HAP-1 (cell line): ENCODE results near the gene RAPGEF4.

ENCODE experiments used
- DNase-seq, 2 experiments: peaks; one replicate each; pipeline ENCODE4 v3.0.0-alpha.2; 2016 to 2020; ENCODE audit warnings: low spot score in 2 of 2
- H3K27me3 ChIP-seq: fragments of 250-450 bp; sonication (Bioruptor Pico); 2 replicates; pipeline ENCODE4 v1.5.1; 2020; ENCODE audit warnings: low read depth, mild to moderate bottlenecking, moderate library complexity
- H3K36me3 ChIP-seq: fragments of 250-450 bp; sonication (Bioruptor Pico); replicated peaks from 2 replicates; pipeline ENCODE4 v1.5.1; 2020; ENCODE audit warnings: mild to moderate bottlenecking
- H3K4me1 ChIP-seq: fragments of 250-450 bp; sonication (Bioruptor Pico); 2 replicates; pipeline ENCODE4 v1.5.1; 2020; ENCODE audit warnings: mild to moderate bottlenecking
- H3K4me3 ChIP-seq: fragments of 250-450 bp; sonication (Bioruptor Pico); 2 replicates; pipeline ENCODE4 v1.5.1; 2020; ENCODE audit warnings: mild to moderate bottlenecking, moderate library complexity
- H3K9me3 ChIP-seq: fragments of 250-450 bp; sonication (Bioruptor Pico); 2 replicates; pipeline ENCODE4 v1.5.1; 2020; ENCODE audit warnings: mild to moderate bottlenecking, moderate library complexity
- in situ Hi-C: fragments of 300-500 bp; cut with MboI; formaldehyde crosslinking; loops from 3 replicates; pipeline ENCODE4 v1.14.3; 2020; ENCODE audit warnings: low sequenced_read_pairs, inconsistent platforms, mixed read lengths

RAPGEF4 gene

GRCh38 chr2:172908275-172908674, 172.6 kb downstream of the RAPGEF4 start:
- Histone ChIP-seq H3K27me3 (no peaks in the 10 kb centered on the region), H3K4me1 (no peaks in the 10 kb centered on the region), H3K4me3 (no peak overlapping the region), H3K9me3 (no peaks in the 10 kb centered on the region), H3K36me3 (no peaks in the 10 kb centered on the region)
- in situ Hi-C loops, result no loop called here
- DNase-seq, result no peak

- no peaks in the 10 kb centered on the region for H3K4me1 ChIP-seq
- no peak overlapping the region for H3K4me3 ChIP-seq
- H3K9me3 ChIP-seq, result no peaks in the 10 kb centered on the region
- no peaks in the 10 kb centered on the region for H3K36me3 ChIP-seq
- H3K27me3 ChIP-seq, result no peaks in the 10 kb centered on the region
- DNase-seq, result no peak
- in situ Hi-C loops, result no loop called here
Measured at GRCh38 chr2:172909454-172909853, 173.8 kb downstream of the RAPGEF4 start.

- in situ Hi-C loops, result no loop called here
- Histone ChIP-seq H3K27me3 (no peaks in the 10 kb centered on the region), H3K36me3 (no peaks in the 10 kb centered on the region), H3K4me1 (no peaks in the 10 kb centered on the region), H3K9me3 (no peaks in the 10 kb centered on the region), H3K4me3 (no peak overlapping the region)
- DNase-seq, result no peak
Measured at GRCh38 chr2:172912266-172912665, 176.6 kb downstream of the RAPGEF4 start.

- in situ Hi-C loops, result no loop called here
- DNase-seq, result no peak
Measured at GRCh38 chr2:172914341-172915008, 178.8 kb downstream of the RAPGEF4 start.

GRCh38 chr2:172917716-172918115, 182.1 kb downstream of the RAPGEF4 start:
- no peak for DNase-seq

More at GRCh38 chr2:172914341-172915008, 178.8 kb downstream of the RAPGEF4 start:
- Histone ChIP-seq H3K27me3 (no peaks in the 10 kb centered on the region), H3K36me3 (no peaks in the 10 kb centered on the region), H3K9me3 (no peaks in the 10 kb centered on the region), H3K4me3 (no peak overlapping the region), H3K4me1 (no peaks in the 10 kb centered on the region)

GRCh38 chr2:172919732-172920131, 184.1 kb downstream of the RAPGEF4 start:
- H3K4me1 ChIP-seq, result no peaks in the 10 kb centered on the region; the same call in 1 of the 2 replicates
- H3K36me3 ChIP-seq, result no peaks in the 10 kb centered on the region
- in situ Hi-C loops, result no loop called here
- DNase-seq, result no peak
- no peaks in the 10 kb centered on the region for H3K9me3 ChIP-seq
- no peaks in the 10 kb centered on the region for H3K27me3 ChIP-seq
- H3K4me3 ChIP-seq, result no peak overlapping the region

More at GRCh38 chr2:172917716-172918115, 182.1 kb downstream of the RAPGEF4 start:
- Histone ChIP-seq H3K4me3 (no peak overlapping the region), H3K9me3 (no peaks in the 10 kb centered on the region), H3K27me3 (no peaks in the 10 kb centered on the region), H3K4me1 (no peaks in the 10 kb centered on the region), H3K36me3 (no peaks in the 10 kb centered on the region)
- in situ Hi-C loops, result no loop called here

- Histone ChIP-seq H3K27me3 (no peaks in the 10 kb centered on the region), H3K4me3 (no peak overlapping the region), H3K36me3 (no peaks in the 10 kb centered on the region), H3K9me3 (no peaks in the 10 kb centered on the region), H3K4me1 (no peaks in the 10 kb centered on the region; the same call in 1 of the 2 replicates)
- in situ Hi-C loops, result no loop called here
- no peak for DNase-seq
Measured at GRCh38 chr2:172921532-172922236, 186.0 kb downstream of the RAPGEF4 start.

GRCh38 chr2:172922306-172922705, 186.7 kb downstream of the RAPGEF4 start:
- H3K4me3 ChIP-seq, result no peak overlapping the region
- no peaks in the 10 kb centered on the region for H3K36me3 ChIP-seq
- in situ Hi-C loops, result no loop called here
- no peaks in the 10 kb centered on the region for H3K27me3 ChIP-seq
- peaks cover 6% of the 10 kb centered on the region for H3K4me1 ChIP-seq
- H3K9me3 ChIP-seq, result no peaks in the 10 kb centered on the region
- no peak for DNase-seq

- Histone ChIP-seq H3K36me3 (no peaks in the 10 kb centered on the region), H3K4me3 (no peak overlapping the region), H3K4me1 (peaks cover 6% of the 10 kb centered on the region), H3K27me3 (no peaks in the 10 kb centered on the region), H3K9me3 (no peaks in the 10 kb centered on the region)
- no peak for DNase-seq
- in situ Hi-C loops, result no loop called here
Measured at GRCh38 chr2:172922815-172923214, 187.2 kb downstream of the RAPGEF4 start.

GRCh38 chr2:172924097-172924660, 188.5 kb downstream of the RAPGEF4 start:
- Histone ChIP-seq H3K4me1 (peaks cover 6% of the 10 kb centered on the region), H3K9me3 (no peaks in the 10 kb centered on the region), H3K27me3 (no peaks in the 10 kb centered on the region), H3K36me3 (no peaks in the 10 kb centered on the region), H3K4me3 (no peak overlapping the region)
- in situ Hi-C loops, result no loop called here
- no peak for DNase-seq

GRCh38 chr2:172925600-172925999, 190.0 kb downstream of the RAPGEF4 start:
- no peak for DNase-seq
- Histone ChIP-seq H3K9me3 (no peaks in the 10 kb centered on the region), H3K36me3 (no peaks in the 10 kb centered on the region), H3K4me3 (no peak overlapping the region), H3K27me3 (no peaks in the 10 kb centered on the region), H3K4me1 (peaks cover 18% of the 10 kb centered on the region)
- in situ Hi-C loops, result loop anchor here (5.0 kb wide), 1 partner anchor 118 kb away; no protein-coding TSS in a partner anchor

GRCh38 chr2:172926785-172927640, 191.4 kb downstream of the RAPGEF4 start:
- peaks cover 26% of the 10 kb centered on the region for H3K4me1 ChIP-seq
- in situ Hi-C loops, result loop anchor here (5.0 kb wide), 1 partner anchor 120 kb away; no protein-coding TSS in a partner anchor

GRCh38 chr2:172927641-172928357, 192.2 kb downstream of the RAPGEF4 start:
- in situ Hi-C loops, result loop anchor here (5.0 kb wide), 1 partner anchor 120 kb away; no protein-coding TSS in a partner anchor

More at GRCh38 chr2:172926785-172927640, 191.4 kb downstream of the RAPGEF4 start:
- Histone ChIP-seq H3K9me3 (no peaks in the 10 kb centered on the region), H3K4me3 (no peak overlapping the region), H3K27me3 (no peaks in the 10 kb centered on the region), H3K36me3 (no peaks in the 10 kb centered on the region)
- no peak for DNase-seq

More at GRCh38 chr2:172927641-172928357, 192.2 kb downstream of the RAPGEF4 start:
- Histone ChIP-seq H3K4me1 (peaks cover 26% of the 10 kb centered on the region), H3K27me3 (no peaks in the 10 kb centered on the region), H3K36me3 (no peaks in the 10 kb centered on the region), H3K9me3 (no peaks in the 10 kb centered on the region), H3K4me3 (no peak overlapping the region)
- DNase-seq, result no peak
